ENCODE data around the gene ZSCAN26. TPM values are rescaled to one million over a fixed set of nuclear protein-coding genes. Genes with fewer than 3 reads are reported as not detected.
A peak's percentile ranks its signal among the peaks of the same experiment; 100 is the strongest.

ZSCAN26 gene
- total RNA-seq (29.3 and 31.8 TPM in 2 replicates), polyA plus RNA-seq (11.9 and 17.9 TPM in 2 replicates), polyA minus RNA-seq (9.4 and 9.5 TPM in 2 replicates)
- 26.2 TPM for total RNA-seq (2013)

DNA sequence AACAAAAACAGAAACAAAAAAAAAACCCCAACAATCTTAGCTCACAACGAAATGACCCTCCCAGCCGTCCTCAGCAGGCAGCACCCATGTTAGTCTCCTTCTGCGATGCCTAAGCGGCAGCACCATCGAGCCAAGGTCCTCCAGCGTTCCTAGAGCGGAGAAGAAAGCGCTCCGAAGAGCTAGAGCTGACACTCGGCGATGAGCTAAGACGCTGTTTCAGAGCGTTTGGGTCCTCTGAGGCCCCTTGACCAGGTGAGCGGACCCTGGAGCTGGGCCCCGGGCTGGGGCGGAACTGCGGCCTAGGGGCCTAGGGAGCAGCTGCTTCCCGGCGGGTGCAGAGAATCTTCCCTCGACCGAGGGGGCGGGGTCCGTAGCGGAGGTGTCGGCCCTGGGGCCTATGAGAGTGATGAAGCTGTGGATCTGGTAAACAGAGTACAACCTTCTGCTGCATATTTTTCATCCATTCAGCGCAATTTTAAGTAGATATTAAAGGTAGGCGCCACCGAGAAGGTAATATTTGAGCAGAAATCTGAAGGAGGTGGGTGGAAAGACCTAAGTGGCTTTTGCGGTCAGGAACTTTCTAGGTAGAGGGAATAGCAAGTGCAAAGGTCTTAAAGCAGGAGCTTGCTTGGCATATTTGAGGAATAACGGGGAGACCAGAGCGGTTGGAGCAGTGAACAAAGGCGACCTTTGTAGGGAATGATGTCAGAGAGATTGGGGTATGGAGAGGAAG, at the start of gene ZSCAN26:
ZSCAN26 (plus strand) TSS at position 182 of the 733 bp plus-strand sequence. CDS start 4,777 bp downstream, outside the sequence.
- Mint-ChIP-seq H3K27me3 (no peaks in the 10 kb centered on the region), H3K4me3 (no peak within 1 kb of the TSS), H3K9me3 (ENCODE audit: insufficient read depth) (no peaks in the 10 kb centered on the region), H3K4me1 (peaks cover 10% of the 10 kb centered on the region), H3K27ac (no peak within 1 kb of the TSS)
- Histone ChIP-seq H3K27me3 (replicated peaks in 1 of 4; ENCODE audit: control extremely low read depth in 1 of 4, control insufficient read depth in 3 of 4, insufficient read depth in 4 of 4, low read length in 3 of 4) (peaks cover 0 to 3% (median 0%) of the 10 kb centered on the region in 4 experiments), H3K4me2 (replicated peaks; ENCODE audit: low read depth, low read length, poor library complexity, severe bottlenecking) (peak within 1 kb of the TSS; percentile 84), H3K36me3 (replicated peaks in 1 of 2; ENCODE audit: control extremely low read depth in 1 of 2, control insufficient read depth in 1 of 2, extremely low read depth in 1 of 2, insufficient read depth in 2 of 2, low read length in 1 of 2) (peaks cover 0 to 6% of the 10 kb centered on the region in 2 experiments), H3K9ac (ENCODE audit: low read length) (peak within 1 kb of the TSS; percentile 89), H3K9me3 (ENCODE audit: control extremely low read depth in 1 of 3, control insufficient read depth in 2 of 3, insufficient read depth in 1 of 3, low read length in 2 of 3) (no peaks in the 10 kb centered on the region), H3K27ac (ENCODE audit: low read length in 2 of 2) (peak within 1 kb of the TSS; percentile 66 to 77), H3K4me1 (ENCODE audit: control insufficient read depth in 2 of 2, insufficient read depth in 2 of 2, low read length in 2 of 2) (peaks cover 10 to 18% of the 10 kb centered on the region in 2 donors), H4K20me1 (ENCODE audit: control insufficient read depth, insufficient read depth, low read length, poor library complexity, severe bottlenecking) (no peaks in the 10 kb centered on the region), H3K79me2 (ENCODE audit: control insufficient read depth, insufficient read depth, low read length) (peaks cover 24% of the 10 kb centered on the region), H3K4me3 (ENCODE audit: control extremely low read depth in 1 of 5, extremely low read depth in 1 of 5, insufficient read depth in 1 of 5, low read depth in 2 of 5, low read length in 4 of 5) (peak within 1 kb of the TSS; percentile 62 to 100 (median 72)), H2AFZ (ENCODE audit: insufficient read depth, low read depth, low read length, poor library complexity, severe bottlenecking) (peak within 1 kb of the TSS; percentile 94)
- DNase-seq (peak; percentile 95), ATAC-seq (ENCODE audit: low read depth) (peak; percentile 96)
- TF ChIP-seq, protein P1, sequence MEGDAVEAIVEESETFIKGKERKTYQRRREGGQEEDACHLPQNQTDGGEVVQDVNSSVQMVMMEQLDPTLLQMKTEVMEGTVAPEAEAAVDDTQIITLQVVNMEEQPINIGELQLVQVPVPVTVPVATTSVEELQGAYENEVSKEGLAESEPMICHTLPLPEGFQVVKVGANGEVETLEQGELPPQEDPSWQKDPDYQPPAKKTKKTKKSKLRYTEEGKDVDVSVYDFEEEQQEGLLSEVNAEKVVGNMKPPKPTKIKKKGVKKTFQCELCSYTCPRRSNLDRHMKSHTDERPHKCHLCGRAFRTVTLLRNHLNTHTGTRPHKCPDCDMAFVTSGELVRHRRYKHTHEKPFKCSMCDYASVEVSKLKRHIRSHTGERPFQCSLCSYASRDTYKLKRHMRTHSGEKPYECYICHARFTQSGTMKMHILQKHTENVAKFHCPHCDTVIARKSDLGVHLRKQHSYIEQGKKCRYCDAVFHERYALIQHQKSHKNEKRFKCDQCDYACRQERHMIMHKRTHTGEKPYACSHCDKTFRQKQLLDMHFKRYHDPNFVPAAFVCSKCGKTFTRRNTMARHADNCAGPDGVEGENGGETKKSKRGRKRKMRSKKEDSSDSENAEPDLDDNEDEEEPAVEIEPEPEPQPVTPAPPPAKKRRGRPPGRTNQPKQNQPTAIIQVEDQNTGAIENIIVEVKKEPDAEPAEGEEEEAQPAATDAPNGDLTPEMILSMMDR (IDR thresholded peaks at IDR 0.05) = no peak
- TF ChIP-seq EZH2 (IDR thresholded peaks at IDR 0.05; ENCODE audit: borderline replicate concordance, insufficient read depth, low read depth, low read length, poor library complexity, severe bottlenecking) = no peak
- ChIA-PET CTCF (interaction anchor here (0.7 to 3.0 kb wide), 9 partner anchors 14 to 470 kb away, joined by 3 to 24 read pairs (median 4); partner anchors contain the start of genes PGBD1, ZKSCAN3, ZKSCAN4 and ZSCAN31), POLR2A (interaction anchor here (0.5 to 2.1 kb wide), 8 partner anchors 15 to 894 kb away, joined by 3 to 12 read pairs (median 4); partner anchors contain the start of genes ZKSCAN4, ZKSCAN8, ZSCAN12 and ZSCAN31)
- intact Hi-C loops (cut with micrococcal nuclease) = loop anchor here (1.0 to 5.0 kb wide), 10 partner anchors 15 to 880 kb away; partner anchors contain the start of genes ZKSCAN3, ZKSCAN4, ZNF165 and ZNF391
- under 1% methylated on average over 26 of the region's 32 CpGs for WGBS (ENCODE audit: insufficient coverage)

All from B cell (primary cell).